Measurements from ENCODE around the gene MTSS2.

MTSS2 gene

DNA sequence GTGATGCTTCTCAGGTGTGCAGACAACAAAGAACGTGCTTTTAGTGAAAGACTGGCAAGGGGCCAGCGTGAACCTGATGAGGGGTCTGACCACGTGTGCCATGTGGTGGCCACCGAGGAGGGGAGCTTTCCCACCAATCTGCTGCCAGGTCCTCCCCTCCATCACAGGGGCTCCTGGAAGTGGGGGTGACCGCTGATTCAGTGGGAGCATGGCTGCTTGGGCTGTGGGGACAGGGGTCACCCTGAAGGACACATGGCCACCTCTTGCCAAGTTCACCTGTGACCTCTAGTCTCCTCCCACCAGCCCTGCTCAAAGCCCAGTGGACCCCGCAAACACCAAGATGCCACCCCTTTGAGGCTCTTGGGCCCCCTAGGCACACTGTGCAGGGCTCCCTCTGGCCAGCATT lies 37.9 kb upstream of the MTSS2 start:
- no peak overlapping the region for H2AFZ ChIP-seq (ENCODE audit: low read depth, low read length)
- no peaks in the 10 kb centered on the region for H3K4me1 ChIP-seq (ENCODE audit: low read length)
- H4K20me1 ChIP-seq (ENCODE audit: insufficient read depth, low read length), result 0 out of 2 replicates have a peak, but pooled peaks cover 2% of the 10 kb centered on the region
- TF ChIP-seq EZH2phosphoT487 (IDR thresholded peaks at IDR 0.05; ENCODE audit: low read depth), result no peak
- TF ChIP-seq, protein P1, sequence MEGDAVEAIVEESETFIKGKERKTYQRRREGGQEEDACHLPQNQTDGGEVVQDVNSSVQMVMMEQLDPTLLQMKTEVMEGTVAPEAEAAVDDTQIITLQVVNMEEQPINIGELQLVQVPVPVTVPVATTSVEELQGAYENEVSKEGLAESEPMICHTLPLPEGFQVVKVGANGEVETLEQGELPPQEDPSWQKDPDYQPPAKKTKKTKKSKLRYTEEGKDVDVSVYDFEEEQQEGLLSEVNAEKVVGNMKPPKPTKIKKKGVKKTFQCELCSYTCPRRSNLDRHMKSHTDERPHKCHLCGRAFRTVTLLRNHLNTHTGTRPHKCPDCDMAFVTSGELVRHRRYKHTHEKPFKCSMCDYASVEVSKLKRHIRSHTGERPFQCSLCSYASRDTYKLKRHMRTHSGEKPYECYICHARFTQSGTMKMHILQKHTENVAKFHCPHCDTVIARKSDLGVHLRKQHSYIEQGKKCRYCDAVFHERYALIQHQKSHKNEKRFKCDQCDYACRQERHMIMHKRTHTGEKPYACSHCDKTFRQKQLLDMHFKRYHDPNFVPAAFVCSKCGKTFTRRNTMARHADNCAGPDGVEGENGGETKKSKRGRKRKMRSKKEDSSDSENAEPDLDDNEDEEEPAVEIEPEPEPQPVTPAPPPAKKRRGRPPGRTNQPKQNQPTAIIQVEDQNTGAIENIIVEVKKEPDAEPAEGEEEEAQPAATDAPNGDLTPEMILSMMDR (IDR thresholded peaks at IDR 0.05; ENCODE audit: low read depth, low read length), result no peak
- H3K4me2 ChIP-seq (ENCODE audit: low read length), result no peak overlapping the region
- H3K79me2 ChIP-seq (ENCODE audit: low read length), result no peaks in the 10 kb centered on the region
- H3K9me3 ChIP-seq (ENCODE audit: insufficient read depth, low read length), result no peaks in the 10 kb centered on the region
- no peaks in the 10 kb centered on the region for H3K36me3 ChIP-seq (replicated peaks; ENCODE audit: low read depth, low read length)
- no peaks in the 10 kb centered on the region for H3K27me3 ChIP-seq (ENCODE audit: low read depth, low read length)
- H3K27ac ChIP-seq (ENCODE audit: low read length), result no peak overlapping the region
- H3K4me3 ChIP-seq (ENCODE audit: low read length), result no peak overlapping the region
- H3K9ac ChIP-seq (ENCODE audit: low read length), result no peak overlapping the region

- no peak overlapping the region for H3K9ac ChIP-seq (ENCODE audit: low read length)
- H4K20me1 ChIP-seq (ENCODE audit: insufficient read depth, low read length), result 0 out of 2 replicates have a peak, but pooled peaks cover 2% of the 10 kb centered on the region
- H3K27ac ChIP-seq (ENCODE audit: low read length), result no peak overlapping the region
- no peak overlapping the region for H3K4me3 ChIP-seq (ENCODE audit: low read length)
- H2AFZ ChIP-seq (ENCODE audit: low read depth, low read length), result no peak overlapping the region
- no peaks in the 10 kb centered on the region for H3K27me3 ChIP-seq (ENCODE audit: low read depth, low read length)
- no peaks in the 10 kb centered on the region for H3K79me2 ChIP-seq (ENCODE audit: low read length)
- TF ChIP-seq, protein P1 (IDR thresholded peaks at IDR 0.05; ENCODE audit: low read depth, low read length), result no peak
- TF ChIP-seq EZH2phosphoT487 (IDR thresholded peaks at IDR 0.05; ENCODE audit: low read depth), result no peak
- H3K4me1 ChIP-seq (ENCODE audit: low read length), result no peaks in the 10 kb centered on the region
- no peaks in the 10 kb centered on the region for H3K9me3 ChIP-seq (ENCODE audit: insufficient read depth, low read length)
- H3K36me3 ChIP-seq (replicated peaks; ENCODE audit: low read depth, low read length), result no peaks in the 10 kb centered on the region
- H3K4me2 ChIP-seq (ENCODE audit: low read length), result no peak overlapping the region
These were observed 35.5 kb upstream of the MTSS2 start for GRCh38 chr16:70721202-70721963.

DNA sequence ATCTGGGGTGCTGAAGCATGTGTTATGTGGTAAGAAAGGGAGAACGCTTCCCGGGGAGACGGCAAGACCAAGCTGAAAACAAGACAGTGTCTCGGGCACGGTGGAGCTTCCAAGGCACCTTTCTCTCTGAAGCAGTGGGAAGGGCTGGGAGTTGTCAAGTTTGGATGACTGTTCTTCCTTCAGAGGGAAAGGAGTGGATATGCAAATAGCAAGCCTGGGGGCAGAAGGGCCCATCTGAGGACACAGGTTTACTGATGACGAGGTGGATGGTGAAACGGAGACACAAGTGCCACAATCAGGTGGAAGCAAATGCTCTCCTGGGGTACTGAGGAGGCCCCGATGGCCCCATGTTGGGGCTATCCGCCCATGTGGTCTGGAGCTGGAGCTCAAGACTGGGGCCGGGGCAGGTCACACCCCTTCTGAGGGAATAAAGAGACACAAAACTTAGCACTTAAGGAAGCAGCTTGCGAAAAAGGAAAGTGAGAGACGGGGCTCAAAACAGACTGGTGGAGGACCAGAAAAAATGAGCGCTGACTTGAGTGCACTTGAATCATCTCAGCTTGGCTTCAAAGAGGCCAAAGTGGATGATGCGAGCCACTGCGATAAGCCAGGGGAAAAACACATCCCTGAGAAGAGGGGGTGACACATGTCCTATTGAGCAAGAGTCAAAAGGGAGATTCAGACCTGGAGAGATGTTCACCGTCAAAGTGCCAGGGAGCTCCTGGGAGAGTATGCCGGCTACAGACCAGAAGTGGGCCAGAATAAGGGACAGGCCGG lies 34.8 kb upstream of the MTSS2 start:
- Histone ChIP-seq H3K36me3 (replicated peaks; ENCODE audit: low read depth, low read length) (no peaks in the 10 kb centered on the region), H3K27ac (ENCODE audit: low read length) (no peak overlapping the region), H3K9me3 (ENCODE audit: insufficient read depth, low read length) (no peaks in the 10 kb centered on the region), H3K4me3 (ENCODE audit: low read length) (no peak overlapping the region), H2AFZ (ENCODE audit: low read depth, low read length) (no peak overlapping the region), H4K20me1 (ENCODE audit: insufficient read depth, low read length) (0 out of 2 replicates have a peak, but pooled peaks cover 2% of the 10 kb centered on the region), H3K9ac (ENCODE audit: low read length) (no peak overlapping the region), H3K27me3 (ENCODE audit: low read depth, low read length) (no peaks in the 10 kb centered on the region), H3K79me2 (ENCODE audit: low read length) (no peaks in the 10 kb centered on the region), H3K4me1 (ENCODE audit: low read length) (no peaks in the 10 kb centered on the region), H3K4me2 (ENCODE audit: low read length) (no peak overlapping the region)
- no peak for TF ChIP-seq EZH2phosphoT487 (IDR thresholded peaks at IDR 0.05; ENCODE audit: low read depth)
- TF ChIP-seq, protein P1 (IDR thresholded peaks at IDR 0.05; ENCODE audit: low read depth, low read length), result no peak

GRCh38 chr16:70717065-70717464 lies 31.2 kb upstream of the MTSS2 start:
- TF ChIP-seq EZH2phosphoT487 (IDR thresholded peaks at IDR 0.05; ENCODE audit: low read depth), result no peak
- TF ChIP-seq, protein P1 (IDR thresholded peaks at IDR 0.05; ENCODE audit: low read depth, low read length), result no peak
- H3K4me2 ChIP-seq (ENCODE audit: low read length), result no peak overlapping the region
- no peaks in the 10 kb centered on the region for H3K36me3 ChIP-seq (replicated peaks; ENCODE audit: low read depth, low read length)
- no peaks in the 10 kb centered on the region for H3K27me3 ChIP-seq (ENCODE audit: low read depth, low read length)
- H3K9ac ChIP-seq (ENCODE audit: low read length), result no peak overlapping the region
- H4K20me1 ChIP-seq (ENCODE audit: insufficient read depth, low read length), result 0 out of 2 replicates have a peak, but pooled peaks cover 2% of the 10 kb centered on the region
- no peaks in the 10 kb centered on the region for H3K4me1 ChIP-seq (ENCODE audit: low read length)
- H2AFZ ChIP-seq (ENCODE audit: low read depth, low read length), result no peak overlapping the region
- no peak overlapping the region for H3K27ac ChIP-seq (ENCODE audit: low read length)
- H3K4me3 ChIP-seq (ENCODE audit: low read length), result no peak overlapping the region
- H3K79me2 ChIP-seq (ENCODE audit: low read length), result no peaks in the 10 kb centered on the region
- no peaks in the 10 kb centered on the region for H3K9me3 ChIP-seq (ENCODE audit: insufficient read depth, low read length)

Measured in OCI-LY3 (cell line).